Fibroblast of the conjunctiva (primary cell): ENCODE data around the gene FAM124A.

Experiments used
- DNase-seq: peaks from one replicate; pipeline ENCODE4 v3.0.0-alpha.2; 2010; ENCODE audit warnings: low read depth

The FAM124A gene

DNA sequence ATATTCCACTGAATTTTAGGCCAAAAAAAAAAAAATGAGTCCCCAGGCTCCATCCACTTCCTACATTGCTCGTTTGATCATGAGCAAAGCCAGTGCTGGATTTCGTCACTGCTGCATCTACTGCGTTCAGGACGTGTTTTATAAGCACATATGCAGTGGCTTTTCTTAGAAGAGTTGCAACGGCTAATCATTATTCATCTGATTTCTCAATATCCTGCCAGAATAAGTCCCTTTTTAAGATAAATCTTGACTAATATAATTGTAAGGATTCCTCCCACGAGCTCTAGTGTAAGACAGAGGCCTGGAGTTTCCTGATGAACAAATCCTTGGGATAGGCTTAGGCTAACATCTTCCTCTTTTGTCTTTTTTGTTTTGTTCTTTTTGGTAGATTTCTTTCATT lies 19.5 kb downstream of the FAM124A start:
- no peak for DNase-seq

DNA sequence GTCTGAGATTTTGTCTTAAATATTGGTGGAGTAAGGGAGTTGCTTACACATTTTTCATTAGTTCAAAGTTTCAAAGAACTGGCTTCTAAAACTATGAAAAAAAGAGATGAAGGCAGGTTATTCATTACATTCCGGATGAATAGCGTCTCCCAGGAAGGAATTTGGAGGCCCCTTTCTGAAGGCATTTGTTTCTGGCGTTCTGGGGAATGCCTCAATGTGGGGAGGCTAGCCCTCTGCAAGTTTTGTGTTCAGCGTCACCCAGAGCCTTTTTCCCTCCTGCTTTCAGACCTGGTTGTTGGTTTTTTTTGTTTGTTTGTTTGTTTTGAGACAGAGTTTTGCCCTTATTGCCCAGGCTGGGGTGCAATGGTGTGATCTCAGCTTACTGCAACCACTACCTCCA lies 21.0 kb downstream of the FAM124A start:
- no peak for DNase-seq

DNA sequence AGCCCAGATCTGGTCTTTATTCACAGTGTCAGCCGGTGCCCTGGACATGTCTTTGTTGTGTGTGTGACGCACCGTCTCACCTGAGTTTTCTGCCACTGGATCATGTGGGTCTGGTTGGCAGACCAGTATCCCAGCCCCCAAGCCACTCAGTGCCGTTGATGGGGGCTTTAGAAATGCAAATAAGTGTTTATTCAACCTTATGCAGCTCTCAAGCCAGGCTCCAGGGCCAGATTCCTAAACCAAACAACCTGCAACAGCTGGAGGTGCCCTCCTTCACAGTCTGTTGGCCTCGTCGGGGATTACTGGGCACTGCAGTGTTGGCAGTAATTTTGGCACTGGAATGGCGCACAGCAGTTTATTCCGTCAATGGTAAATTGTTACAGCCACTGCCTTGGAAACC lies 21.6 kb downstream of the FAM124A start:
- DNase-seq = no peak

DNA sequence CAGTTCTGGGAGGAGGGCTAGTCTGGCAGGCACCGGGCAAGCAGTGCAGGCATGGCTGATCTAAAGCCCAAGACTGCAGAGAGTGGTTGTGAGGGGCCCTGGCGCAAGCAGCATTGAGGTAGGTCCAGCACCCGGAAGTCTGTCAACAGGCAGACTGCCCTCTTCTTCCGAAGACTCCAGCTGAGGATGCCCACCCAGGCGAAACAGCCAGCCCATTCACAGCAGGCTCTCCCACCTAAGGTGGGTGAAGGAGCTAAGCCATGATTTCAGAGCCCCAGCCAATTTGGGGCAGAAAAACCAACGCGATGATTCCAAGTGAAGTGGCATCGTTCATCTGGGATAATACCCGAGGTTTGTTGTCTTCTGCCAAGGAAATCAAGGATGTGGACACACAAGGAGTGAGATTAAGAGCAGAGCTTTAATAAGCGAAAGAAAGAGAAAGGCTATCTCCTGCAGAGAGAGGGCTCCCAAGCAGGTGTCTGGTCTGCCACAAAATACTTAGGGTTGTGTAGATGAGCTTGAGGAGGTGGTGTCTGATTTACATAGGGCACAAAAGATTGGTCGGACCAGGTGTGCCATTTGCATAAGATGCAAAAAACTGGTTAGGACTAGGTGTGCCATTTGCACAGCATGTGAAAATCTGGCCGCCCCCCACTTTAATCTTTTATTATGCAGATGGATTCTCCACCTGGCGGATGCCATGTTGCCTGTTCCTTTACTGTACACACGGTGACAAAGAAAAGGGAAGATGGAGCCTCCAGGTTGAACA lies 22.6 kb downstream of the FAM124A start:
- DNase-seq = no peak

DNA sequence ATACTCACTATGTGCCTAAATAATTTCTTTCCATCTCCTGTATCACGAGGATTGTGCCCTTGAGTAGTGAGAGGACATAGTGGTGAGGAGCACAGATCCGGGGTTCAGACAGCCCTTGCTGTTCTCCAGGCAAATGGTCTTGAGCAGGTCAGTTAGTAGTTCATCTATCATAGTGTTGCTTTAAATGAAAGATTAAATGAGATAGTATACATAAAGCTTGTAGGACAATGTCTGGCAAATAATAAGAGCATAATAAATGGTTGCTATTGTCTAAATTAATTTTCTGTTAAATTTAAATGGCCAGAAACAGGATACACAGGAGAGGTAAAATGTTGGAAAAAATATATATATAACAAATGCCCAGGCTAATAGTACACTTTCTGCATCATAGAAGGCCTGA lies 23.4 kb downstream of the FAM124A start:
- DNase-seq = no peak

DNA sequence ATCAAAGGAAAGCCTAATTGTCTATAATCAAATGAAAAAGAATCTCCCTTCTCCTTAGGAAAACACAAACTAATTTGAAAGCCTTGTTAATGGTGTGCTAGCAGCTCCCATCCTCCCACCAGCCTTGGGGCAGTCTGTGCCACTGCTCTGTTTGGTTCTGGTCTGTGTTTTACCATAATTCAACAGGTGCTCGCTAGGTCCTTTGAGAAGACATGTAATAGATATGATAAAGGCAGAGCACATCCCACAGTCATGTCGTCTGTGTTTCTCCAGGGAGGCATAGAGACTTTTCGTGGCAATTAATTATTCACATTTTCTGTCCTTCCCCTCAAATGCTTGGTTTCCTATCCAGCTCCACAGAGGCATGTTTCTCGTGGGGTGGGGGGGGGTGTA lies 23.8 kb downstream of the FAM124A start:
- DNase-seq = no peak

DNA sequence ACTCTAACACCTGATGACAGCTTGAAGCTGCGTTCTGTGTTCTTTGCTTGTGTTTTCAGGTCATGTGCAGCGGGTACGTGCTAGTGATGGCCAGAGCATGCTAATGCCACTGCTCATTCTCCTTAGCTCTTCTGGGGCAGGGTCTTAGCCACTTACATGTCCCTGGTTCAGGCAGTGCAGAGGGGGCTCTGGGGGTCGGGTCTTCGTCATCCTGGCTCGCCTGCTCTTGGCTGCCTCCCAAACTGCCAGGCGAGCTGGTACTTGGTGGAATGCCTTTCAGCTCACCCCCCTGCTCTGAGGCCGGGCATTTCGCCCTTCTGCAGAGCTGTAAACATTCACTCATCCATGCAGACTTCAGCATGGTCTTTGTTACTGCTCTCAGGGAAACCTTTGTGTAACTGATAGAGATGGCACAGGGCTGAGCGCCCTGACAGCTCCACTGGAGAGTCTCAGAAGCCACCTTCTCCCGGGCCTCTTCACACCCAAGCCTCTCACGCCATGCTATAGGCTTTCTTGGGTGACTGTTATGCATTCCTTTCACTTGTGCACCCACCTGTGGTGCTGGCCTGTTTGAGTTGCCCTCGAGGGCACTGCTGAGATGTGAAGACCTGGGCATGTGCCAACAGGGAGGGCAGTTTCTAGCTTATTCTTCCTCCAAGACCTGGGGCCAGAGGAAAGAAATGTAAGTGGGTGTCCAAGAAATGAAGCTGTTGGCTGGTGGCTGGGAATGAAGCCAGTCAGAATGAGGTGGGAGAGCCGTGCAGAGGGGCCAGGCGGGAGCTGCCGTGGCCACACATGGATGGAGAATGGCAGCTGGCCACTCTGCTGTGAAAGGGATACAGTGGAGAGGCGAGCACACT lies 24.4 kb downstream of the FAM124A start:
- no peak for DNase-seq

DNA sequence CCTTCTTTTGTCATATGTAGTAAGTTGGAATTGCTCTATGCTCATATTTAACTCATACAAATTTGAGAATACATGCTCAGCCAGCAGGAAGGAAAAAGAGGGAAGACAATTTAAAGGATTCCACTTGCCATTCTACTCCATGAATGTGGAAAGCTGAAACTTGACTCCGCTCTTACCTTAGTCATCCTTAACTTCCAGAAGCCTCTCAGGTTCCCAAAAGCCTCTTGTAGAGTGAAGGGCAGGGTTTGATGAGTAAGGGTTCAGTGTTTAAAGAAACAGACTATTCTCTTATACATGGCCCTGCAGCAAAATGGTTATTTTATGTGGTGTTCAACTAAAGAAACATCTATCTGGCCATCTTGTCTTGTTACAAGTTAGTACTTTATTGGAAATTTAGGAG lies 27.1 kb downstream of the FAM124A start:
- DNase-seq = no peak

DNA sequence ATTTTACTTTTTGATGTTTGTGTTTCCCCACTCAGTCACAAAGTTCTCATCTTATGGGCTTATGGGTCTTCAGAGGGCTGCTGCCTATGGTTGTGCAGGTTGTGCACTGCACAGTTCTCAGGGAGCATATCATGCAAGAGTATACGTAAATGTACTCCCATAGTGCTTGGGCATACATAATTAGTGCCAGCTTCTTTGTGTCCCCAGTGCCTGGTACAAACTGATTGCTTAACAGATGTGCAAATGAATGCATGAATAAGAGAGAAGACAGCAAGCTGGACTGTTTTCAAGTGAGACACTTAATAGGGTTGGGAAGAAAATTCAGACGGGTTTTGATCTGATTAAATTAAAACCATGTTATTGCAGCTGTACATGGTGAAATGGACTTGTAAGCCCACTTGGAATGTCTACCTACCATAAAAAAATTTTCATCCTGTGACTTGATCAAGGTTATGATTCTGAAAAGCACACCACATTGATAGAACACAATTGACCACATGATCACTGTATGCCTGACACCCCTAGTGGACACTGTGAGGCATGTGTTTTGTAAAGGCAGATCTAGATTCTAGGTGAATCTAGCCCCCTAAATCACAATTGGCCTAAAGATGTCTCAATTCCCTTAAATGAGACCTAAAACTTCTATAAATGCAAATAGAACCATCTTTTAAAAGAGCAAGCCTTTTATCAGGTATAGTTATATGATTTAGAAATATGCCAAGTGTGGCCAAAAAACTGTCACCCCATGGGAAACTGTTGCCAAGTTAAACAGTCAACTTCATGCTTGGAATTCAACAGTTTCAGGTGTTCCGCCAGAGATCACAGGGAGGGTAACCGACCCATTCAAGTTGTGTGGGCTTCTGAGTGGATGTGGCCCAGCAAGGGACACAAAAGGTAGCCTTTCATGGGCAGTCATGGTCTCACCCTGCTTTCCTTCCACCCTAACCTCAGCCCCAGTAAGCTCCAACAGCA lies 27.9 kb downstream of the FAM124A start:
- DNase-seq = no peak

DNA sequence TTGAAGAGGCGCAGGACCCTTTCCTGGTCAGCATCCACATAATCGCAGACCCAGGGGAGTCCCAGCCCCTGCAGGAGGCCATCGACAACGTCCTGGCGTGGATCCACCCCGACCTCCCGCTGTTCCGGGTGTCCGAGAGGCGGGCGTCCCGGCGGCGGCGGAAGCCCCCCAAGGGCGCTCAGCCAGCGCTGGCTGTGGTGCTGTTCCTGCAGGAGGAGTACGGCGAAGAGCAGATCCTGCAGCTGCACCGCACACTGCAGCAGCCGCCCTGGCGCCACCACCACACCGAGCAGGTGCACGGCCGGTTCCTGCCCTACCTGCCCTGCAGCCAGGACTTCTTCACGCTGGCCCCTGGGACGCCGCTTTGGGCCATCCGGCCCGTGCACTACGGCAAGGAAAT lies 29.3 kb downstream of the FAM124A start:
- DNase-seq = no peak

DNA sequence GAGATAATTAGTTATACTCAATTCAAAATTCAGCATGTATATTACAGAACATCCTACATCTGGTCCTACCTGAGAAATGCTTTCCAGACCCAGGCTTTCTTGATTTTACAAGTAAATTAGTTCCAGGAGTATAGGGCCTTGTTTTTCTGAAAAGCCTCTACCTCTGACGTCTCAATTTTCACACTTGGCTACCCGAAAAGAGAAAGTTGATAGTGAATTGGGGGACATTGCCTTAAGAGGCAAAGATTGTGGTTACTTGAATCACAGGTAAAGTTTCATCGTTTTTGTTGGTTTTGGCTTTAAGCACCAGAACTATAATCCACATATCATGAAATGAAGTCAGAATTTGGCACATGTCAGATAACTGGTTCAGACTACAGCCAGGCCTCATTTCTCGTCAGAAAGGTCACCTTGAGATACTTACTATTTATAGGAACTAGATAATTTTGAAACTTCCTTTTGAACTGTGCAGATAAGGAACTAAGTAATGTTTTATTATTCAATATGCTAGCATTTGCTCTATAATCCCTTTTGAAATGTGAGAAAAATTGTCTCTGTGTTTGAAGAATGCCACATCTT lies 30.8 kb downstream of the FAM124A start:
- DNase-seq = no peak

DNA sequence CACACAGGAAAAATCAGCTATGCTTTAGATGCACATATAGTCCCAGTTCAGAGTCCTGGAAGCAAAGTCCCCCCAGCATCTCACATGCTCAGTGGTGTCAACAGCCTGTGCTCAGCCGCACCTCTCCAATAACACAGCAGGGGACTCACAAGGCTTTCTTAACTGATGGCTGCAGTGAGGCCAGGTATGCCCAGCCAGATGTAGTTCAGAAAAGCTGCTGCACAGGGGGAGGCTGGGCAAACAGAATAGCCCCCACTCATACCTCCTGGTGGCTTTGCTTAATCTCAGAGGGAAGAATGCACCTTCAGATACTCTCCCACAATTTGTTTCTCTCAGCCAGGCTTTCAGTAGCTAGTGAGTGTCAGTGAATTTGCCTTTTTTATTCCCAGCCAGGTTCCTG lies 33.4 kb downstream of the FAM124A start:
- DNase-seq = no peak

DNA sequence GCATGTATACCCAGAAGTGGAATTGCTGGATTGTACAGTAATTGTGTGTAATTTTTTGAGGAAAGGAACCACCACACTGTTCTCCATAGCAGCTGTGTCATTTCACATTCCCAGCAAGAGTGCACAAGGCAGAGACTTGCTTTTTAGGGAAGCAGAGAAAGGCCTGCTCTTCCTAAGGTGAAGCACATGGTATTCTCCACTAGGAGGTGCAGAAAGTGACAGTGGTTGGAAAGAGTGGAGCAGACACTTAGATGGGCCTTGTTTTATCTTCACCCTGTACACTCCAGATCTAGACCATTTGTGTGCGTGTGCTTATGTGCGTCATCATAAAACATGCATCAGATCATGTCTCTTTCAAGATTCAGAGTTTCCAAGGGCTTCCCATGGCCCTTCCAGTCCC lies 35.0 kb downstream of the FAM124A start:
- no peak for DNase-seq

DNA sequence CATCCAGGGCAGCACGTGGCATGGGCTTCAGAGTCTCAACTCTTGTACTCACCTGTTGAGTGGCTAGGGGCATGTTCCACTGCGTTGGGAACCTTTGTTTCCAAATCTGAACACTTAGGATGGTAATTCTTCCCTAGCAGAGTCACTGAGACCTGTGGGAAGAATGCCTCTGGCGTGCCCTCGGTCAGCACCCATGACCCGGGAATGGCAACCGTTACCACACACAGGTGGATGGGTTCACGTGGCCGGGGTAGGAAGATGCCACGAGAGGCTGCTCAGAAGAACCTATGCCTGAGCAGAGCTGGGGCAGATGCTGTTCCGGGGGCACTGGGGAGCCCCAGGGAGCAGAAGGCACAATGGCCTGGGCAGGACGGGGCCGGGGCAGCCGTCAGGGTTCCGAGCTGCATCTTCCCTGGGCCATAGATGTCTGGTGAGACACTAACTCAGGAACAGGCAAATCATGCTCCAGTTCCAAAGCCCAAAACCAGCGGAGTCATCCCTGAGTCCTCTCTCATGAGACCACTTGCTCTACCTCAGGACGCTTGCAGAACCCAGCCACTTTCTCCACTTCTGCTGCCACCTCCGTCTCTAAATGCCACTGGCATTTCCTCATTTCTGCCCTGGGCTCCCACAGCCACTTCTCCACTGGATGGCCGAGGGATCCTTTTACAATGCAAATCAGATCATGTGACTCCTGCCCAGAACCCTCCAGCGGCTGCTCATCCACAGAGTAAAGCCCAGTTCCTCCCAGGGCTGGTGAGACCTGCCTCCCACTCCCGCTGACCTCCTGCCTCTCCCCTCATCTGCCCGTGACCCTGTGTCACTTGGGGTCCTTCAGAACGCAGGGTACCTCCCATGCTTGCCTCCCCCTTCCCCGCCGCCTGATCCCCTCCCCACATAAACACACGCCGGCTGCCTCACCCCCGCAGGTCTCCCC lies 36.7 kb downstream of the FAM124A start:
- DNase-seq = no peak

DNA sequence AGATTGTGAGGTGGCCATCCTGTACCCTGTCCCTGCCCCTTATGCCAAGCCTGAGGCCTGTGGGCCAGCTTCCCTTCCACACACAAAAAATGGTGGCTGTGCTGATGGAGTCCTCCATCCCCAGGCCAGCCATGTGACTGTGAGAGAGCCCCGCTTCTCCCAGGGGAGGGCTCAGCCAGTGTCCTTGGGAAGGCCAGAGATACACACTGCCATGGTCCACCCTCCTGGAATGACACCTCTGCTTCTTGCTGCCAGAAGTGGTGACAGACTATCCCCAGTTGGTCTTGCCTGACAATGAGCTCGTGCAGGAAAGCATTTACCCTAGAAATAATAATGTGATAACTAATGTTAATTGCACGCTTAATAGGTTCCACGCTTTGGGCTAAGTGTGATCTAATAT lies 38.0 kb downstream of the FAM124A start:
- no peak for DNase-seq

DNA sequence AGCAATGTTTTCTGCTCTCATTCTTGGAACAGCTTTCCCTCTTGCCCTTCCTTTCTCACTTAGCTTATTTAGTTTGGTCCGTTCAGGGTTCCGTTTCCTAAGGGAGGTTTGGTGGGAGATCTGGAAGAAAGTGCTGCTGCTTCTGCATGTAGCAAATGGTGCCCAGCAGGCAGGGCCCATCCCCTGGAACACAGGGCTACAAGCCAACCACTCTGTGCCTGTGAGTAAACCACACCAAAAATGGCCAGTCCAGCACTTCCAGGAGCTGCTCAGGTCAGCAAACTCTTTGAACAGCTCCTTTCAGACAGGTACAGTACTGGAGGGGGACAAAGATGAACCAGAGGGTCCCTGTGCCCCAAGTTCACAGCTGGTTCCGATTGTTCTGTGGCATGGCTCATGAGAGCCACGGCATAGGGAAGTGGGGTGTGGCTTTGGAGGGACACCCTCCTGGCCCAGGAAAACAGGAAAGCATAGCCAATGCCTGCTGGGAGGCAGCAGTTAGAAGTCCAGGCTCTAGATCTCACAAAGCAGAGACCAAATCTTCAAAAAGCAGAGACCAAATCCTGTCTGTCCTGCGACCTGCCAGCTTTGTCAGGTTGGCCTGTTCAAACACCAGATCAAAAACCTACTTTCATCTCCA lies 39.5 kb downstream of the FAM124A start:
- DNase-seq = no peak

DNA sequence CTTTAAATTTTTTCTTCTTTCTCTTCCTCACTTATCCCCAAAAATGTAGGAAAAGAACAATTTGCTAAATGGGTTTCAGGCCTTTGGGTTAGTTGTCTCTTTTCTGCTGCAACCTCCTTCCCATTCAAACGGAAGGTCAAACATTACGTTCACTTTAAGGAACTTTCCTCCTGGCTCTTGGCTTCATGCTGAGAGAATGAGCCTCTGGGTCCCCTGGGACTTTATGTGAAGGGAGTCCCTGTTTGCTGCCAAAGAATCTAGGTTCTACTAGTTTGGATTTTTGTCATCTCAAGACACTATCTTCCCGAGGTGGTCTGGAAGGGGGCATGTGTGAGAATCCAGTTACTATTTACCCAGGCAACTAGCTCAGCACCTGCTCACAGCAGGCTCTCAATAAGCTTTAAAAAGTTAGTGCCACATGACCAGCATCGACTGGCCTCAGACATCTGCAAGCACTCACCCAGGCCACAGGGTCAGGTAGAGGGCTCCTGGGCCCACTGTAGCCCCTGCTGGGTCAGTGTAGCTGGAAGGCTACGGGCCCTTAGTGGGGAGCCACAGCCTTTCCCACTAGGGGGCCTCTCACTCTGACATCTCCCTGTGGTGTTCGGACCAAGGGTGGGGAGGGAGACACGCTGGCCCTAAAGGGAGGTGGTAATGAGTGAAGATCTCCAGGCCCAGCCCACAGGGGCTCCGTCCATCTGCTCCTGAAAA lies 40.5 kb downstream of the FAM124A start:
- DNase-seq = no peak

DNA sequence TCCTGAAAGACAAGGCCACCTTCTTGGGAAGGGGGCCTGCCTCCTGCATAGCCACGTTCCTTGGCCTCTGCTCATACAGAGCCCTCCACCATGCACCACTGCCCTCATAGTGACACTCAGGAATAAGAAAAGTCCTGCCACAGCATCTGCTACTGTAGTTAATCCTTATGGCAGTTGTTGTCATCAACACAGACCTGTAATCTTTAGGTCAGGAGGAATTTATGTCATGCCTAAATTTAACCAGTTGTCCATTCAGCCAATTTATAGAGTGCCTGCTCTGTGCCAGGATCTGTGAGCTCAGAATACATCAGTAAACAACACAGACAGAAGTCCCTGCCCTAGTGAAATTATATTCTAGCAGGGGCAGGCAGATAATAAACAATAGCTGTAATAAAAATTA lies 44.4 kb downstream of the FAM124A start:
- no peak for DNase-seq

DNA sequence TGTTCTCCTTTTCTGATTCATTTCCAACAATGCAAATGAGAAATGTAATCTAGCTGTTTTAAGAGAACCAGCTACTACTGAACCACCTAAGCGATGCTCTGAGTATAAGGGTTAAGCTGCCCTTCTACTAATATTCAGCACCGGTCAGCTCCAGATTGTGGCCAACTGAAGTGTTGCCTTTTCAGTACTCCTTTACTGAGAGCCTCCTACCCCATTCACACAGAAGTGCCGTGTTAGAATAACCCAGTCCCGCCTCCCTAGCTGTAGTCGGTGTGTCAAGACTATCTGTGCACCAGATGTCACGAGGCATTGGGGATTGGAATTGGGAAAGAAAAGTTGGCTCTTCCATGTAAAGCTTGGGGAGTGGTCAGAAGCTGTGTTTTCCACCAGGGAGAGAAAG lies 45.4 kb downstream of the FAM124A start:
- DNase-seq = no peak

DNA sequence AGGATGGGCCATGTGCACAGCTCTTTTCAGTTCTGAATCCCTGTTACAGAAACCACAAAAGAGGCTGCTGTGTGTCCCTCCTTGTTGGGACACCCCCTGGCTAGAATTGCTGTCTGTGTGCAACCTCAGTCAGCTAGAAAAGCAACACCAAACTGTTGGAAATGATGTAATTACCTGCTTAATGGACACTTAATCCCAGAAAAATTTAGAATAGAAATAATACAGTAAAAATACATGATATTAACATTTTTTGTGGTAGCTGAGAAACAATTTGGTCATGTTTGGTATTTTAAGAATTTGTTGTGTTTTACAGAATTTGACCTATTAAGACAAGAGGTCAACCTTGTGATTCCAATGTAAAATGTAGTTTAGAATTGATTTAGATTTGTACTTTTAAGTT lies 46.8 kb downstream of the FAM124A start:
- DNase-seq = no peak
